KOPT-K1 (cell line): ENCODE measurements around the gene ASIC4.

Source experiments
- H3K27ac ChIP-seq: fragments of 200-600 bp; sonication (generic); 2 replicates; pipeline ENCODE4 v1.5.1; 2016; ENCODE audit warnings: antibody characterized with exemption, mild to moderate bottlenecking, low read depth, low read length; ENCODE audit not compliant: poor library complexity, severe bottlenecking
- H3K36me3 ChIP-seq: fragments of 200-600 bp; sonication (generic); 2 replicates; pipeline ENCODE4 v1.5.1; 2017; ENCODE audit warnings: antibody characterized with exemption, mild to moderate bottlenecking, low read length, moderate library complexity; ENCODE audit not compliant: insufficient read depth
- H3K9me3 ChIP-seq: fragments of 200-600 bp; sonication (generic); 2 replicates; pipeline ENCODE4 v1.5.1; 2017; ENCODE audit warnings: antibody characterized with exemption, low read length, mild to moderate bottlenecking; ENCODE audit not compliant: insufficient read depth, poor library complexity, severe bottlenecking

ASIC4 gene

DNA sequence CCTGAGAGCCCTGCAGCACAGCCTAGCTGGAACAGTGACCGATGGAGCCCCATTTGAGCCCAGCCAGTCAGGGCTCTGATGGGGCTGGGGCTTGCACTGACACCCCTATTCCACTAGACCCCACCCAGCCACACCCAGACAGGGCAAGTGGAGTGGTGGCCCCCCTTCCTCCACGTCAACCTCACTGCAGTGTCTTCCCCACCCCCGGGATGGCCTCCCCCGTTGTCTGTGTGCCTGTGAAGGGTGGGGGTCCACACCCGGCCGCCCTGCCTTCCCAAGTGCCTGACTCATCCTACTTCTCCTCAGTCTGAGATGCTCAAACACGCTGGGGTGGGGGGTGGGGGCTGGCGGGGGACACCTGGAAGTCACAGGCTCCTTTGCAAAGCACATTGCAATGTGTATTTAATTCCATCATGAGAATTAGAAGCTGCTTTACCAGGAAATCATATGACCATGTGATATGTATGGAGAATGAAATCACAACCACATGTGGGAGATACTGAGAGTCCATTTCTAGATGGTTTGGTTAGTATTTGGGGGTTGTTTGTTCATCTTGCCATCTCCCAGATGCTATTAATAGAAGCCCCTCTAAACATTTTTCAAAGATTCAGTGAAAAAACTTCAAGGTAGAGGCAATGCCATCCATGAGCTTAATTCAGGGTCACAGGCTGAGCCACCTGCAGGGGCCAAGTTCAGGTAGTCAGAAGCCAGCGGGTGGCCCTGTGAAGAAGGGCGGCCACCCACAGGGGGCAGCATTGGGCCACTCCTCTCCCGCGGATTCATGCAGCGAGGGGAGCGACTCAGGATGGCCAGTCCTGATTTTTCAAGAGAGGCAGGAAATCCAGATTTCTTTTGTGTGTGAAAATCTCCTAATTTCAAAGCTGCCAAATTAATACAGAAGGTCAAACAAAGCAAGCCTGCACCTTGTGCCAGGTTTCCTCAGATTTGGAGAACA, 38.3 kb upstream of the ASIC4 start:
- no peaks in the 10 kb centered on the region for H3K36me3 ChIP-seq
- H3K9me3 ChIP-seq: no peaks in the 10 kb centered on the region
- H3K27ac ChIP-seq: no peak overlapping the region

DNA sequence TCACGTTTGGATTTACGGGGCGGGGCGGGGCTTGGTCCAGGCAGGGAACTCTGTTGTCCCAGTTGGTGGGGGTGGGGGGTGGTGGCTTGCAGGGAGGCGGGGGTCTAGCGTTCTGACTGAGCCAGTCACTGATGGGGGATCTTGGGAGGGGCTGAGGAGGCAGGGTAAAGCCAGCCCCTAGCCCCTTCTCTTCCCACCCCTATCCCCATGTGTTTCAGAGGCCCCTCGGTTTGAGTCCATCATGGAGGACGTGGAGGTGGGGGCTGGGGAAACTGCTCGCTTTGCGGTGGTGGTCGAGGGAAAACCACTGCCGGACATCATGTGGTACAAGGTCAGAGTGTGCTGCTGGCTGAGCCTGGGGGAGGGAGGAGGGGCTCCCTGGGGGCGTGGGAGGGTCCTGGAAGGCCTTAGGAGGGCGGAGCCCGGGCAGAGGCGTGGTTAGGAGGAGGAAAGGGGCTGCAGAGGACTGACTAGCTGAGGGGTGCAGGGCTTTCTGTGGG, 37.6 kb upstream of the ASIC4 start:
- Histone ChIP-seq H3K36me3 (no peaks in the 10 kb centered on the region), H3K27ac (no peak overlapping the region), H3K9me3 (no peaks in the 10 kb centered on the region)

DNA sequence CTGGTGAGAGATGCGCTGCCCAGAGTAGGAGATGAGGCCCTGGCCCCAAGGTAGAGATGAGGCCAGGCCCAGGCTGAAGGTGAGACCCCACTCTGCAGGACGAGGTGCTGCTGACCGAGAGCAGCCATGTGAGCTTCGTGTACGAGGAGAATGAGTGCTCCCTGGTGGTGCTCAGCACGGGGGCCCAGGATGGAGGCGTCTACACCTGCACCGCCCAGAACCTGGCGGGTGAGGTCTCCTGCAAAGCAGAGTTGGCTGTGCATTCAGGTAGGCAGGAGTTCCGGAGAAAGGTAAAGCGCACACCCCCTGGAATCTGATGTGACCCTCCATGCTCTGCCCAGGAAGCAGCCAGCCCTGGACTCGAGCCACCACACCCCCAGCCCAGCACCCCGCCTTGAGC, 37.1 kb upstream of the ASIC4 start:
- H3K9me3 ChIP-seq: no peaks in the 10 kb centered on the region
- H3K36me3 ChIP-seq: no peaks in the 10 kb centered on the region
- no peak overlapping the region for H3K27ac ChIP-seq

DNA sequence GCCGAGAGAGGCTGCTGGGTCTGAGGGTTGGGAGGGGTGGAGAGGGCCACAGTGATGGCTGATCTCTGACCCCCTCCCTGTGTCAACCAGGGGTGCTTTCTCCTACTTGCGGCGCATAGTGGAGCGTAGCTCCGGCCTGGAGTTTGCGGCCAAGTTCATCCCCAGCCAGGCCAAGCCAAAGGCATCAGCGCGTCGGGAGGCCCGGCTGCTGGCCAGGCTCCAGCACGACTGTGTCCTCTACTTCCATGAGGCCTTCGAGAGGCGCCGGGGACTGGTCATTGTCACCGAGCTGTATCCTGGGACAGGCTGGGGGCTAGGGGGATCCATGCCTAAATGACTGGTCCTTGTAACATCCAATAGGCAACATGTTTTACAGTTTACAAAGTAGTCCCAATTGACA, 36.5 kb upstream of the ASIC4 start:
- H3K36me3 ChIP-seq: no peaks in the 10 kb centered on the region
- H3K27ac ChIP-seq: no peak overlapping the region

DNA sequence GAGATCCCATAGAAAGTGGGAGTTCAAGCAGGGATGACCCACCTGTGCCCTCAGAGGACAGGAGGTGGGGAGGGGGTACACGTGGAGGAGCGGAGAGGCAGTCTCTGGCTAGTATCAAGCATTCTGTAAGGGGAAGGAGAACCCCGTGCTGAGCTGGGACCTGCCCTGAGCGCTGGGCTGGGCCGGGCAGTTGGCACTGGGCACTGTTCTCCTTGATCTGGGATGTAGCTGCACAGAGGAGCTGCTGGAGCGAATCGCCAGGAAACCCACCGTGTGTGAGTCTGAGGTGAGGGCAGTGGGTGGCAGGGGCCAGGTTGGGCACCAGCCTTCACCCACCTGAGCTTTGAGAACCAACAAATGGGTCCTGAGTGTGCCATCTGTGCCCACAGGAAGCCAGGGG, 35.4 kb upstream of the ASIC4 start:
- Histone ChIP-seq H3K9me3 (no peaks in the 10 kb centered on the region), H3K36me3 (no peaks in the 10 kb centered on the region), H3K27ac (no peak overlapping the region)

More for the DNA sequence above, 36.5 kb upstream of the ASIC4 start:
- H3K9me3 ChIP-seq: no peaks in the 10 kb centered on the region

DNA sequence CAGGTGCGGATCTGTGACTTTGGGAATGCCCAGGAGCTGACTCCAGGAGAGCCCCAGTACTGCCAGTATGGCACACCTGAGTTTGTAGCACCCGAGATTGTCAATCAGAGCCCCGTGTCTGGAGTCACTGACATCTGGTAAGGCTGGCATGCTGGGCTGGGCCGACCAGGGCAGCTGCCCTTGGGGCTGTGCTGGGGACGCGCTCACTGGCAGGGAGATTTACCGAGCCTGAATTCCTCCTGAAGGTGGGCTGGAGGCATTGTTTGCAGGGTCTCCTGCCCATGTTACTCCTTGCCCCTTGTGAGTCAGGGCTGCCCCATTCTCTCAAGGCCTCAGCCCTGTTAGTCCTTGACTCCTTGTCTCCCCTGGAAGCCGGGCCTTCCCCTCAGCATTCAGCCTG, 34.3 kb upstream of the ASIC4 start:
- H3K36me3 ChIP-seq: no peaks in the 10 kb centered on the region
- no peaks in the 10 kb centered on the region for H3K9me3 ChIP-seq
- no peak overlapping the region for H3K27ac ChIP-seq

DNA sequence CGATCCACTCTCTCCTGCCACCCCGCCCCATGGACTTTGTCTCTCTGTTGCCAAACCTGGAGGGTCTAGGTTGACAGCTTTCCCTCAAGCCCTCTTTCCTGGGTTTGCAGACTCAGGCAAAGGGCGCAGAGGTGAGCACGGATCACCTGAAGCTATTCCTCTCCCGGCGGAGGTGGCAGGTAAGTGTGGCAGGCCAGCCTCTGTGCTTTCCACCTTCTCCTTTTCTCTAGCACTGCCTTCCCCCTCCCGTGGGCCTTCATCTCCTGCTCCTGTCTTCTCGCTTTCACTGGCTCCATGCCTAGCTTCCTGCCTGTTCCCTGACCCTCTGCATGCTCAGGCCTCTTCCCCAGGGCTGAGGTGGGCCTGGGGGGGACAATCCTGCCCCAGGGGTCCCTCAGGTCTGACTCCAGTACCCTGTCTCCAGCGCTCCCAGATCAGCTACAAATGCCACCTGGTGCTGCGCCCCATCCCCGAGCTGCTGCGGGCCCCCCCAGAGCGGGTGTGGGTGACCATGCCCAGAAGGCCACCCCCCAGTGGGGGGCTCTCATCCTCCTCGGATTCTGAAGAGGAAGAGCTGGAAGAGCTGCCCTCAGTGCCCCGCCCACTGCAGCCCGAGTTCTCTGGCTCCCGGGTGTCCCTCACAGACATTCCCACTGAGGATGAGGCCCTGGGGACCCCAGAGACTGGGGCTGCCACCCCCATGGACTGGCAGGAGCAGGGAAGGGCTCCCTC, 31.4 kb upstream of the ASIC4 start:
- H3K9me3 ChIP-seq: no peaks in the 10 kb centered on the region
- no peak overlapping the region for H3K27ac ChIP-seq
- H3K36me3 ChIP-seq: no peaks in the 10 kb centered on the region

DNA sequence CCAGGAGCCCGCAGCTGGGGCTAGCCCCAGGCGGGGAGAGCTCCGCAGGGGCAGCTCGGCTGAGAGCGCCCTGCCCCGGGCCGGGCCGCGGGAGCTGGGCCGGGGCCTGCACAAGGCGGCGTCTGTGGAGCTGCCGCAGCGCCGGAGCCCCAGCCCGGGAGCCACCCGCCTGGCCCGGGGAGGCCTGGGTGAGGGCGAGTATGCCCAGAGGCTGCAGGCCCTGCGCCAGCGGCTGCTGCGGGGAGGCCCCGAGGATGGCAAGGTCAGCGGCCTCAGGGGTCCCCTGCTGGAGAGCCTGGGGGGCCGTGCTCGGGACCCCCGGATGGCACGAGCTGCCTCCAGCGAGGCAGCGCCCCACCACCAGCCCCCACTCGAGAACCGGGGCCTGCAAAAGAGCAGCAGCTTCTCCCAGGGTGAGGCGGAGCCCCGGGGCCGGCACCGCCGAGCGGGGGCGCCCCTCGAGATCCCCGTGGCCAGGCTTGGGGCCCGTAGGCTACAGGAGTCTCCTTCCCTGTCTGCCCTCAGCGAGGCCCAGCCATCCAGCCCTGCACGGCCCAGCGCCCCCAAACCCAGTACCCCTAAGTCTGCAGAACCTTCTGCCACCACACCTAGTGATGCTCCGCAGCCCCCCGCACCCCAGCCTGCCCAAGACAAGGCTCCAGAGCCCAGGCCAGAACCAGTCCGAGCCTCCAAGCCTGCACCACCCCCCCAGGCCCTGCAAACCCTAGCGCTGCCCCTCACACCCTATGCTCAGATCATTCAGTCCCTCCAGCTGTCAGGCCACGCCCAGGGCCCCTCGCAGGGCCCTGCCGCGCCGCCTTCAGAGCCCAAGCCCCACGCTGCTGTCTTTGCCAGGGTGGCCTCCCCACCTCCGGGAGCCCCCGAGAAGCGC, 30.6 kb upstream of the ASIC4 start:
- no peak overlapping the region for H3K27ac ChIP-seq

DNA sequence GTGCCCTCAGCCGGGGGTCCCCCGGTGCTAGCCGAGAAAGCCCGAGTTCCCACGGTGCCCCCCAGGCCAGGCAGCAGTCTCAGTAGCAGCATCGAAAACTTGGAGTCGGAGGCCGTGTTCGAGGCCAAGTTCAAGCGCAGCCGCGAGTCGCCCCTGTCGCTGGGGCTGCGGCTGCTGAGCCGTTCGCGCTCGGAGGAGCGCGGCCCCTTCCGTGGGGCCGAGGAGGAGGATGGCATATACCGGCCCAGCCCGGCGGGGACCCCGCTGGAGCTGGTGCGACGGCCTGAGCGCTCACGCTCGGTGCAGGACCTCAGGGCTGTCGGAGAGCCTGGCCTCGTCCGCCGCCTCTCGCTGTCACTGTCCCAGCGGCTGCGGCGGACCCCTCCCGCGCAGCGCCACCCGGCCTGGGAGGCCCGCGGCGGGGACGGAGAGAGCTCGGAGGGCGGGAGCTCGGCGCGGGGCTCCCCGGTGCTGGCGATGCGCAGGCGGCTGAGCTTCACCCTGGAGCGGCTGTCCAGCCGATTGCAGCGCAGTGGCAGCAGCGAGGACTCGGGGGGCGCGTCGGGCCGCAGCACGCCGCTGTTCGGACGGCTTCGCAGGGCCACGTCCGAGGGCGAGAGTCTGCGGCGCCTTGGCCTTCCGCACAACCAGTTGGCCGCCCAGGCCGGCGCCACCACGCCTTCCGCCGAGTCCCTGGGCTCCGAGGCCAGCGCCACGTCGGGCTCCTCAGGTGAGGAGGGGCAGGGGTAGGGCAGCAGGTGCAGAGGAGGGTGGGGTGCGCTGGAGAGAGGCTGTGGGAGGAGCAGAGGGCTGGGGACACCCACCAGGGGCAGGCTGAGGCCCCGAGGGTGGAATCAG, 29.7 kb upstream of the ASIC4 start:
- H3K27ac ChIP-seq: no peak overlapping the region
- no peaks in the 10 kb centered on the region for H3K36me3 ChIP-seq
- H3K9me3 ChIP-seq: no peaks in the 10 kb centered on the region

More for the DNA sequence above, 30.6 kb upstream of the ASIC4 start:
- no peaks in the 10 kb centered on the region for H3K36me3 ChIP-seq
- no peaks in the 10 kb centered on the region for H3K9me3 ChIP-seq

DNA sequence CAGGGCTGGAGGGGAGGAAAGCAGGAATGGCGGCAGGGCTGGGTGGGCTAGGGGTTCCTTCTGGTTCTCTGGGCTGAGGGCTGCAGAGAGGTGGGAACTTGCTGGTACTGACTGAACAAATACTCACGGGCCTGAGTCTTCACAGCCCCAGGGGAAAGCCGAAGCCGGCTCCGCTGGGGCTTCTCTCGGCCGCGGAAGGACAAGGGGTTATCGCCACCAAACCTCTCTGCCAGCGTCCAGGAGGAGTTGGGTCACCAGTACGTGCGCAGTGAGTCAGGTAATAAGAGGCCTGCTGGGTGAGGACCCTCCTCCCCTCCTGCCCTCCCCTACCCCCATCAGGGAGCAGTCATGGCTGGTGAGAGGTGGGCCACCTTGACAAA, 29.1 kb upstream of the ASIC4 start:
- no peaks in the 10 kb centered on the region for H3K36me3 ChIP-seq
- H3K9me3 ChIP-seq: no peaks in the 10 kb centered on the region
- H3K27ac ChIP-seq: no peak overlapping the region

DNA sequence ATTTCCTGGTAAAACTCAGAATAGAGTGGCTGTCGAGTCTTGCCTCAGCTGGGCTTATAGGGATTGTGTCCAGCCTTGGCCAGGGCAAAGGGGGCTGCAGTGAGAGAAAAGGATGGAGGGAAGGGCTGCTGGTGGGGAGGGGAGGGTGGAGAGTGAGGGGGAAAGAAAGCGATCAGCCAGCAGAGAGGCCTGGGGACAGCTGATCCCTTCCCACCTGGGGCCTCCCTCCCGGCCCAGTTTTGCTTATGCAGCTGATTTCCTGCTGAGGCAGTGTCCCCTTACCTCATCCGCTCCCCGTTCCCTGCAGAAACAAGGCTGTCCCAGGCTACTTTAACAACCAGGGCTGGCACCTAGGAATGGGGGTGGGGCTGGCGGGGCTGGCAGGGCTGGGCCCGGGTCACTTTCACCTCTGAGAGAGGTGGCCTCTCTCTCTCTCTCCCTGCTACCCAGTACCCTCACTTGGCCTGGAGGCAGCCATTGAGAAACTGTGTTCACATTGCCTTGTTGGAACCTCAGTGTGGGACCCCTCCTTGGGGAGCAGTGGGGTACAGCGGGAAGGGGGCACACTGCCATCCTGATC, 27.8 kb upstream of the ASIC4 start:
- no peaks in the 10 kb centered on the region for H3K36me3 ChIP-seq
- no peak overlapping the region for H3K27ac ChIP-seq

DNA sequence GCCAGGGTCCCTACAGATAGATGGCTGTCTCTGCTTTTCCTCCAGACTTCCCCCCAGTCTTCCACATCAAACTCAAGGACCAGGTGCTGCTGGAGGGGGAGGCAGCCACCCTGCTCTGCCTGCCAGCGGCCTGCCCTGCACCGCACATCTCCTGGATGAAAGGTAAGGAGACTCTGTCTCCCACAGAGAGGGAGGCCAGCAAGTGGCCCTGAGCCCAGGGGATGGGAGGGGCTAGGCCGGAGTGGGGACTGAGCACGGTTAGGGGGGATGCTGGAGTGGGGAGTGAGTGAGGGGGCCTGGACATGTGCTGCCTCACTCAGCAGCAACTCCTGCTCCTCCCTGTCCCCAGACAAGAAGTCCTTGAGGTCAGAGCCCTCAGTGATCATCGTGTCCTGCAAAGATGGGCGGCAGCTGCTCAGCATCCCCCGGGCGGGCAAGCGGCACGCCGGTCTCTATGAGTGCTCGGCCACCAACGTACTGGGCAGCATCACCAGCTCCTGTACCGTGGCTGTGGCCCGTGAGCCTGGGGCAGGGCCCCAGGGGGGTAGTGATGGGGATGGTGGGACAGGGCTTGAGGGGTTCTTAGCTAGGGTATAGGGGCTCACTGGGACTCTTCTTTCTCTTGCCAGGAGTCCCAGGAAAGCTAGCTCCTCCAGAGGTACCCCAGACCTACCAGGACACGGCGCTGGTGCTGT, 26.0 kb upstream of the ASIC4 start:
- no peaks in the 10 kb centered on the region for H3K9me3 ChIP-seq
- H3K27ac ChIP-seq: no peak overlapping the region

More for the DNA sequence above, 27.8 kb upstream of the ASIC4 start:
- H3K9me3 ChIP-seq: no peaks in the 10 kb centered on the region

DNA sequence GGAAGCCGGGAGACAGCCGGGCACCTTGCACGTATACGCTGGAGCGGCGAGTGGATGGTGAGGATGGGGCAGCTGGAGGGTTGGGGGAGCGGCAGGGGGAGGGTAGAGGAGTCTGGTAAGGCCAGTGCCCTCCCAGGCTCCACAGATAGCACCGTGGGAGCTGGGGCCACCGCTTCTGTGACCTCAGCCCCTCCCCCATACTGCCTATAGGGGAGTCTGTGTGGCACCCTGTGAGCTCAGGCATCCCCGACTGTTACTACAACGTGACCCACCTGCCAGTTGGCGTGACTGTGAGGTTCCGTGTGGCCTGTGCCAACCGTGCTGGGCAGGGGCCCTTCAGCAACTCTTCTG, 25.5 kb upstream of the ASIC4 start:
- no peak overlapping the region for H3K27ac ChIP-seq
- no peaks in the 10 kb centered on the region for H3K9me3 ChIP-seq
- H3K36me3 ChIP-seq: no peaks in the 10 kb centered on the region

More for the DNA sequence above, 26.0 kb upstream of the ASIC4 start:
- H3K36me3 ChIP-seq: no peaks in the 10 kb centered on the region
